Ascending aorta (tissue), 2 donors: ENCODE measurements around the gene AP2A1. TPM values are rescaled to one million over a fixed set of nuclear protein-coding genes. Genes with fewer than 3 reads are reported as not detected.

ENCODE experiments used
- DNase-seq, 2 donors: peaks; one replicate each; pipeline ENCODE4 v3.0.0-alpha.2; 2019; ENCODE audit warnings: low spot score in 2 of 2
- H3K27ac ChIP-seq, 2 donors: fragments of 200-600 bp; sonication (generic); one replicate each; pipeline ENCODE4 v1.5.1; 2016 to 2017; ENCODE audit warnings: mild to moderate bottlenecking in 1 of 2
- H3K27me3 ChIP-seq: fragments of 200-600 bp; sonication (generic); one replicate; pipeline ENCODE4 v1.5.1; 2017
- H3K36me3 ChIP-seq, 2 donors: fragments of 200-600 bp; sonication (generic); one replicate each; pipeline ENCODE4 v1.5.1; 2016
- H3K4me1 ChIP-seq, 2 donors: fragments of 200-600 bp; sonication (generic); one replicate each; pipeline ENCODE4 v1.5.1; 2016 to 2017; ENCODE audit warnings: mild to moderate bottlenecking in 1 of 2
- H3K4me3 ChIP-seq, 2 donors: fragments of 200-600 bp; sonication (generic); one replicate each; pipeline ENCODE4 v1.5.1; 2016 to 2017; ENCODE audit warnings: mild to moderate bottlenecking in 1 of 2
- H3K9me3 ChIP-seq, 2 donors: fragments of 200-600 bp; sonication (generic); one replicate each; pipeline ENCODE4 v1.5.1; 2016
- intact Hi-C: fragments of 100-400 bp; cut with DNase I; formaldehyde crosslinking; loops from one replicate; pipeline ENCODE4 v1.15.1; 2023
- total RNA-seq: library from RNA; depleted of rRNA; stranded (reverse); fragments of >200 nt; gene quantifications from one replicate; pipeline ENCODE4 v1.1.0, GENCODE V29; 2016
- TF ChIP-seq, protein P1 (sequence below), 3 experiments: fragments of 200-600 bp in 2 of 3; fragments of 450-650 bp in 1 of 3; sonication (generic) in 2 of 3; IDR thresholded peaks; one replicate each; pipeline ENCODE4 v1.5.1; 2016 to 2019; ENCODE audit warnings: antibody characterized with exemption in 3 of 3, mild to moderate bottlenecking in 1 of 3, moderate library complexity in 1 of 3

AP2A1 gene
- total RNA-seq, 1 donor from 2014 or later: 249 TPM

DNA sequence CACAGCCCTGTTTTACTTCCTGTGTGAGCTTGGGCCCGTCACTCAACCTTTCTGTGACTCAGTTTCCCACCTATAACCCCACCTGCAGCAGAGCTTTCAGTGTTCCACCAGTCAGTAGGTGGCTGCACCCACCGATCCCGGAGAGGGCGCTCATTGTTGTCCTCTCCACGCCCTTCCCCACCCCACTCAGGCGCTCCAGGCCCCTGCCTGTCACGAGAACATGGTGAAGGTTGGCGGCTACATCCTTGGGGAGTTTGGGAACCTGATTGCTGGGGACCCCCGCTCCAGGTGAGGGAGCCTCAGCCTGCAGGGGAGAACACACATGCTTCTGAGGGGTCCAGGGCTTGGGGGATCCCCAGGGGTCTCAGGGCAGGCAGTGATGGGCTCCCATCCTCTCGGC, 34.0 kb downstream of the AP2A1 start:
- DNase-seq: no peak
- intact Hi-C loops: no loop called here
- peaks cover 0 to 5% of the 10 kb centered on the region in 2 donors for H3K4me1 ChIP-seq
- peaks cover 75 to 90% of the 10 kb centered on the region in 2 donors for H3K36me3 ChIP-seq
- H3K4me3 ChIP-seq: no peak overlapping the region
- no peak overlapping the region for H3K27ac ChIP-seq
- H3K27me3 ChIP-seq: no peaks in the 10 kb centered on the region
- TF ChIP-seq, protein P1, sequence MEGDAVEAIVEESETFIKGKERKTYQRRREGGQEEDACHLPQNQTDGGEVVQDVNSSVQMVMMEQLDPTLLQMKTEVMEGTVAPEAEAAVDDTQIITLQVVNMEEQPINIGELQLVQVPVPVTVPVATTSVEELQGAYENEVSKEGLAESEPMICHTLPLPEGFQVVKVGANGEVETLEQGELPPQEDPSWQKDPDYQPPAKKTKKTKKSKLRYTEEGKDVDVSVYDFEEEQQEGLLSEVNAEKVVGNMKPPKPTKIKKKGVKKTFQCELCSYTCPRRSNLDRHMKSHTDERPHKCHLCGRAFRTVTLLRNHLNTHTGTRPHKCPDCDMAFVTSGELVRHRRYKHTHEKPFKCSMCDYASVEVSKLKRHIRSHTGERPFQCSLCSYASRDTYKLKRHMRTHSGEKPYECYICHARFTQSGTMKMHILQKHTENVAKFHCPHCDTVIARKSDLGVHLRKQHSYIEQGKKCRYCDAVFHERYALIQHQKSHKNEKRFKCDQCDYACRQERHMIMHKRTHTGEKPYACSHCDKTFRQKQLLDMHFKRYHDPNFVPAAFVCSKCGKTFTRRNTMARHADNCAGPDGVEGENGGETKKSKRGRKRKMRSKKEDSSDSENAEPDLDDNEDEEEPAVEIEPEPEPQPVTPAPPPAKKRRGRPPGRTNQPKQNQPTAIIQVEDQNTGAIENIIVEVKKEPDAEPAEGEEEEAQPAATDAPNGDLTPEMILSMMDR (IDR thresholded peaks at IDR 0.05): no peak
- no peaks in the 10 kb centered on the region for H3K9me3 ChIP-seq

DNA sequence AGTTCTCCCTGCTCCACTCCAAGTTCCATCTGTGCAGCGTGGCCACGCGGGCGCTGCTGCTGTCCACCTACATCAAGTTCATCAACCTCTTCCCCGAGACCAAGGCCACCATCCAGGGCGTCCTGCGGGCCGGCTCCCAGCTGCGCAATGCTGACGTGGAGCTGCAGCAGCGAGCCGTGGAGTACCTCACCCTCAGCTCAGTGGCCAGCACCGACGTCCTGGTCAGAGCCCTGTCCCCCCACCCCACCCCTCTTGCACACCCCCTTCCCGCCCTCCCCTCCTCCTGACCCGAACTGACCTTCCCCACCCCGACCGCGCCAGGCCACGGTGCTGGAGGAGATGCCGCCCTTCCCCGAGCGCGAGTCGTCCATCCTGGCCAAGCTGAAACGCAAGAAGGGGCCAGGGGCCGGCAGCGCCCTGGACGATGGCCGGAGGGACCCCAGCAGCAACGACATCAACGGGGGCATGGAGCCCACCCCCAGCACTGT, 34.6 kb downstream of the AP2A1 start:
- intact Hi-C loops: no loop called here
- Histone ChIP-seq H3K27me3 (no peaks in the 10 kb centered on the region), H3K27ac (peak overlapping the region in 1 of 2 donors; percentile 28), H3K4me1 (peaks cover 0 to 5% of the 10 kb centered on the region in 2 donors), H3K9me3 (no peaks in the 10 kb centered on the region), H3K4me3 (peak overlapping the region; percentile 20 to 53), H3K36me3 (peaks cover 72 to 87% of the 10 kb centered on the region in 2 donors)
- no peak for DNase-seq
- TF ChIP-seq, protein P1 (IDR thresholded peaks at IDR 0.05): no peak

DNA sequence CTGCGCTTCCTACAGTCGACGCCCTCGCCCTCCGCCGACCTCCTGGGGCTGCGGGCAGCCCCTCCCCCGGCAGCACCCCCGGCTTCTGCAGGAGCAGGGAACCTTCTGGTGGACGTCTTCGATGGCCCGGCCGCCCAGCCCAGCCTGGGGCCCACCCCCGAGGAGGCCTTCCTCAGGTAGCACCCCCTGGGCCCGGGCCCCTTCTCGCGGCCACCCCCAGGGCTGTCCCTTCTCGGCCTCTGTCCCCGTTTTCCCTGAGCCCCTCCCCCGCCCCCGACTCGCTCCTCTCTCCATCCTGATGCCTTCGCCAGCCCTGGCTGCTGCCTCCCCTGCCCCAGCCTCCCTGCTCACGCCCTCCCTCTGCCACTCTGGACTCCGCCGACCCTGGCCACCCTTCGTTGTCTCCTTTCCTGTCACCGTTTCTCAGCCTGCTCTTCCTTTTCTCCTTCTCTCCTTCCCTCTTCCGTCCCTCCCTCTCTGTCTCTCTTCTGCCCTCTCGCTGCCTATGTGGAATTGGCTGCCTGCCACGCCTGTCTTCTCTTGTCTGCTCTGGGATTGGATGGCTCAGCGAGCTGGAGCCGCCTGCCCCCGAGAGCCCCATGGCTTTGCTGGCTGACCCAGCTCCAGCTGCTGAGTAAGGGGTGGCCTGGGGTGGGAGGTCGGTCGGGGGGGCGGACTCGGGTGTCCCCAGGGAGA, 35.3 kb downstream of the AP2A1 start:
- peaks cover 66 to 83% of the 10 kb centered on the region in 2 donors for H3K36me3 ChIP-seq
- peak; percentile 32 to 91 for DNase-seq
- peak overlapping the region; percentile 20 to 53 for H3K4me3 ChIP-seq
- no peaks in the 10 kb centered on the region for H3K27me3 ChIP-seq
- H3K4me1 ChIP-seq: peaks cover 0 to 5% of the 10 kb centered on the region in 2 donors
- TF ChIP-seq, protein P1 (IDR thresholded peaks at IDR 0.05): peak in 1 of 3 experiments; percentile 43
- intact Hi-C loops: no loop called here
- peak overlapping the region; percentile 28 to 36 for H3K27ac ChIP-seq
- no peaks in the 10 kb centered on the region for H3K9me3 ChIP-seq

DNA sequence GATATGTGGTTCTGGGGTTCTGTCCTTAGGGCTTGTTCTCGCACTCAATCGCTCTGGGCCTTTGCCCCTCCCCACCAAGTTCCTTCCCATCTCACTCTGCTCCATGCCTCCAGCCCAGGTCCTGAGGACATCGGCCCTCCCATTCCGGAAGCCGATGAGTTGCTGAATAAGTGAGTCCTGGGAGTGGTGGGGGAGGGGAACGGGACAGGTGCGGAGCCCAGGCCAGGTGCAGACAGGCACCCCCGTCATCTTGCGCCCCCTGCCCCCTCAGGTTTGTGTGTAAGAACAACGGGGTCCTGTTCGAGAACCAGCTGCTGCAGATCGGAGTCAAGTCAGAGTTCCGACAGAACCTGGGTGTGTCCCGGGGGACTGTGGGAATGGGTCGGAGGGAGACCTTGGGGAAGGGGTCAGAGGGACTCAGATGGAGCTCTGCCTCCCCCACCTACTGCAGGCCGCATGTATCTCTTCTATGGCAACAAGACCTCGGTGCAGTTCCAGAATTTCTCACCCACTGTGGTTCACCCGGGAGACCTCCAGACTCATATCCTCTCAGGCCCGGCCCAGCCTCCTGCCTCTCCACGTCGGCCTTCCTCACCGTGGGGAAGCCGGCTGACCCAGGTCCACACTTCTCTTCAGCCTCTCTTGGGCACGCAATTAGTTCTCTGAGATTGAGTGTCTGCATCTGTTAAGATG, 36.2 kb downstream of the AP2A1 start:
- TF ChIP-seq, protein P1 (IDR thresholded peaks at IDR 0.05): no peak
- Histone ChIP-seq H3K9me3 (no peaks in the 10 kb centered on the region), H3K27me3 (no peaks in the 10 kb centered on the region), H3K36me3 (peaks cover 61 to 76% of the 10 kb centered on the region in 2 donors), H3K27ac (peak overlapping the region; percentile 28 to 36), H3K4me1 (peaks cover 0 to 5% of the 10 kb centered on the region in 2 donors), H3K4me3 (peak overlapping the region in 1 of 2 donors; percentile 20)
- intact Hi-C loops: no loop called here
- peak in 1 of 2 donors; percentile 63 for DNase-seq

DNA sequence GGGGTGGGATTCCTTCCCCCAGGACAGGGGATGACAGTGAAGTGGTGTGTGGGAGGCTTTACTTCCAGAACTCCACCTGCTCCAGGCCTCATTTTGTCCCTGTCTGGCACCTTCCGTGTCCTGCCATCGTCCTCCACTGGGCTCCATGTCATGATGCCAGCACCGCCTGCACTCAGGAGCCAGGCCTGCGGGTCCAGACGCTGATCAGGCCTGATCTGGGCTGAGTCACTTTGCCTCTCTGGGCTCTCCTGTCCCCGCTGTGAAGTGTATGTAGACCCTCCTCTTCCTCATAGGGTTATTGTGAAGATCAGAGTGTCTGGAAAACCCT, 36.7 kb downstream of the AP2A1 start:
- H3K4me3 ChIP-seq: no peak overlapping the region
- H3K27me3 ChIP-seq: no peaks in the 10 kb centered on the region
- TF ChIP-seq, protein P1 (IDR thresholded peaks at IDR 0.05): no peak
- no peaks in the 10 kb centered on the region for H3K9me3 ChIP-seq
- DNase-seq: no peak
- H3K27ac ChIP-seq: no peak overlapping the region
- intact Hi-C loops: no loop called here
- peaks cover 0 to 8% of the 10 kb centered on the region in 2 donors for H3K4me1 ChIP-seq
- H3K36me3 ChIP-seq: peaks cover 61 to 71% of the 10 kb centered on the region in 2 donors
